Suprapubic skin (tissue), 4 donors: ENCODE data around the gene RPTOR.

Experiments
- POLR2A ChIP-seq, 2 donors: fragments of 450-650 bp; IDR thresholded peaks; one replicate each; pipeline ENCODE4 v1.6.1; 2017; ENCODE audit warnings: antibody characterized with exemption in 2 of 2, mild to moderate bottlenecking in 2 of 2, moderate library complexity in 2 of 2
- POLR2AphosphoS5 ChIP-seq, 3 donors: sonication (generic); formaldehyde crosslinking; IDR thresholded peaks; one replicate each; pipeline ENCODE4 v1.6.1; 2017; ENCODE audit warnings: antibody characterized with exemption in 3 of 3
- TF ChIP-seq, protein P1 (sequence below), 2 donors: fragments of 200-600 bp in 1 of 2; fragments of 450-650 bp in 1 of 2; sonication (generic) in 1 of 2; IDR thresholded peaks; one replicate each; pipeline ENCODE4 v1.5.1; 2016 to 2019; ENCODE audit warnings: antibody characterized with exemption in 2 of 2, mild to moderate bottlenecking in 1 of 2, moderate library complexity in 1 of 2

DNA sequence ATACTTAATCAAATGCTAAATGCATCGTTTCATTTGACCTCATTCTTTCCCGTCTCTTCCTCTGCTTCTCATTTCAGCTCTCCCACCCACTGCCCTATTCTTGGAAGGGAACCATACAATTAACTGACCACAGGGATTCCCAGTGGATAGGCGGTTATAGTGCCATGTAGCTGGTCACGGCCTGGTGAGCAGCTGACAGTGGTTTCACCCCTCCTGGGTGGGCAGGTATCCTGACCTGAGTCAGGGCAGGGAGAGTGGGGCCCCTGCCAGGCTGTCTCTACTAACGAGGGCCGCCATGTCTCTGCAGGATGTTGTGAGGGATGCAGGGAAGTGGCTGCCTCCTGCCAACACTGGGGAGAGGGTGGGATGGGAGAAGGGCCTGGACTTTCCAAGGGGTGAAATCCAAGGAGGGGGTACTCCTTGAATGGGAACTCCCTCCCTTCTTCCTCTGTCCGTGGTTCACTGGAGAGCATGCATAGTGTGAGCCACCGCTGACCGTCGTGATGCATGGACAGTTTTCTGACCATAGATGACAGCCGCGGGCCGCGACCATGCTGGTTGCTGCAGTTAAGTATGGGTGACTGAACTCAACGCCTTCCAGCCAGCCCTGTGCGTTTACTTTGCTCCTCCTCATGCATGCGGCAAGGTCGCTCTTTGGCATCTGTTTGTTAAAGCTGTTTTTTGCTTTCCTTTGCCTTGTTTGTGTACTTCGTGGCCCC lies 95.9 kb downstream of the RPTOR start:
- TF ChIP-seq POLR2A (IDR thresholded peaks at IDR 0.05): no peak
- TF ChIP-seq, protein P1, sequence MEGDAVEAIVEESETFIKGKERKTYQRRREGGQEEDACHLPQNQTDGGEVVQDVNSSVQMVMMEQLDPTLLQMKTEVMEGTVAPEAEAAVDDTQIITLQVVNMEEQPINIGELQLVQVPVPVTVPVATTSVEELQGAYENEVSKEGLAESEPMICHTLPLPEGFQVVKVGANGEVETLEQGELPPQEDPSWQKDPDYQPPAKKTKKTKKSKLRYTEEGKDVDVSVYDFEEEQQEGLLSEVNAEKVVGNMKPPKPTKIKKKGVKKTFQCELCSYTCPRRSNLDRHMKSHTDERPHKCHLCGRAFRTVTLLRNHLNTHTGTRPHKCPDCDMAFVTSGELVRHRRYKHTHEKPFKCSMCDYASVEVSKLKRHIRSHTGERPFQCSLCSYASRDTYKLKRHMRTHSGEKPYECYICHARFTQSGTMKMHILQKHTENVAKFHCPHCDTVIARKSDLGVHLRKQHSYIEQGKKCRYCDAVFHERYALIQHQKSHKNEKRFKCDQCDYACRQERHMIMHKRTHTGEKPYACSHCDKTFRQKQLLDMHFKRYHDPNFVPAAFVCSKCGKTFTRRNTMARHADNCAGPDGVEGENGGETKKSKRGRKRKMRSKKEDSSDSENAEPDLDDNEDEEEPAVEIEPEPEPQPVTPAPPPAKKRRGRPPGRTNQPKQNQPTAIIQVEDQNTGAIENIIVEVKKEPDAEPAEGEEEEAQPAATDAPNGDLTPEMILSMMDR (IDR thresholded peaks at IDR 0.05): no peak
- TF ChIP-seq POLR2AphosphoS5 (IDR thresholded peaks at IDR 0.05): no peak
